Kidney (tissue), 14 donors: ENCODE data around the gene FFAR3. TPM values are rescaled to one million over a fixed set of nuclear protein-coding genes. Genes with fewer than 3 reads are reported as not detected.

Experiments used
- DNase-seq, 5 donors: peaks; one replicate each; pipeline ENCODE4 v3.0.0-alpha.2; 2013 to 2020
- FAIRE-seq: peaks from 2 replicates; lab custom pipeline; 2012; peaks lifted over from hg19 to GRCh38; lab: Jason Lieb, UNC
- H3K27ac ChIP-seq, 2 donors: one replicate each; pipeline ENCODE4 v1.7.0; 2013; ENCODE audit warnings: low read depth in 2 of 2, low read length in 2 of 2, inconsistent platforms in 1 of 2
- H3K27me3 ChIP-seq: one replicate; pipeline ENCODE4 v1.7.1; 2013; ENCODE audit warnings: low read length, inconsistent platforms; ENCODE audit not compliant: control insufficient read depth, insufficient read depth
- H3K36me3 ChIP-seq, 3 donors: one replicate each; pipeline versions ENCODE4 v1.7.0 to v1.7.1; 2013; ENCODE audit warnings: low read length in 3 of 3, control low read depth in 1 of 3, inconsistent platforms in 1 of 3; ENCODE audit not compliant: insufficient read depth in 3 of 3, control insufficient read depth in 2 of 3
- H3K4me1 ChIP-seq, 3 donors: one replicate each; pipeline versions ENCODE4 v1.7.0 to v1.7.1; 2013; ENCODE audit warnings: low read length in 3 of 3, inconsistent platforms in 1 of 3, low read depth in 1 of 3; ENCODE audit not compliant: control insufficient read depth in 2 of 3, insufficient read depth in 2 of 3
- H3K4me3 ChIP-seq, 3 donors: one replicate each; pipeline versions ENCODE4 v1.7.0 to v1.8.1; 2013; ENCODE audit warnings: low read length in 3 of 3, control low read depth in 1 of 3, inconsistent platforms in 1 of 3
- H3K9ac ChIP-seq, 3 donors: one replicate each; pipeline versions ENCODE4 v1.7.0 to v1.7.1; 2013; ENCODE audit warnings: low read length in 3 of 3, control low read depth in 1 of 3, inconsistent platforms in 1 of 3
- H3K9me3 ChIP-seq, 3 donors: one replicate each; pipeline versions ENCODE4 v1.7.0 to v1.7.1; 2013; ENCODE audit warnings: low read length in 3 of 3, control low read depth in 1 of 3, inconsistent platforms in 1 of 3; ENCODE audit not compliant: control insufficient read depth in 2 of 3, insufficient read depth in 1 of 3
- CTCF ChIP-seq: IDR thresholded peaks from 3 replicates; pipeline ENCODE4 v1.5.1; 2012; ENCODE audit warnings: mild to moderate bottlenecking, moderate library complexity, borderline replicate concordance; ENCODE audit not compliant: insufficient read depth; ENCODE audit errors: extremely low read depth
- intact Hi-C: fragments of 100-400 bp; cut with DNase I; formaldehyde crosslinking; loops from one replicate; pipeline ENCODE4 v1.11.1; 2022
- polyA plus RNA-seq: library from polyadenylated mRNA; stranded (reverse); fragments of 350-450 nt; fragmentation: Illumina TruSeq; extraction: RNeasy Lipid Tissue Mini Kit (QIAGEN cat#74804); gene quantifications from one replicate; pipeline ENCODE4 v1.2.3, GENCODE V29; 2014; ENCODE audit warnings: low read depth, low replicate concordance; ENCODE audit not compliant: insufficient read depth
- total RNA-seq: library from RNA; stranded (reverse); fragmentation: NEBNext Ultra II Directional; extraction: Animal tissue kit (Norgen Biotek cat#: 25700); gene quantifications from one replicate; pipeline ENCODE4 v1.2.1, GENCODE V29; 2021
- donor health status: control.
- donor health status: control.
- donor health status: control.
- donor health status: control.
- donor health status: control.
- donor health status: DM: yes; HTN: yes; CAD: no.
- donor health status: Normal renal cell carcinoma (clear cell type).

The FFAR3 gene
- total and polyA plus RNA-seq, 2 donors from 2014 or later, result not detected

DNA sequence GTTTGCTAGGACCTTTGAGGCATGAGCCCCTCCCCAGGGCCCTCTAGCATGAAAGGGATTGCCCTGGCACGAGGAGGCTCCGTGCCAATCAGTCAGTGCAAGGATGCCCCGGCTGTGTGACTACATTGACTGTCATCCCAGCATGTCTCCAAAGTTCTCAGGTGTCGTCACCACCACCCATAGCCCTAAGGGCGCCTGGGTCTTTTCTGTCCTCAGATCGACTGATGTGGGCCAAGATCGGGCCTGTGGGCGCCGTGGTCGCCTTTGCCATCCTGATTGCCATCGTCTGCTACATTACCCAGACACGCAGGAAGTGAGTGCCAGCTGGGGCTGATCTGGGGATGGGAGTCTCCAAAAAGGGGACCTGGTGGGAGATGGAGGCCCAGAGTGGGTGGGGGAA lies 47.9 kb upstream of the FFAR3 start:
- no peak for TF ChIP-seq CTCF
- H3K36me3 ChIP-seq, result no peaks in the 10 kb centered on the region
- no peak for FAIRE-seq
- H3K27me3 ChIP-seq, result no peaks in the 10 kb centered on the region
- H3K4me3 ChIP-seq, result peak overlapping the region in 1 of 3 donors; percentile 22
- intact Hi-C loops, result no loop called here
- H3K9ac ChIP-seq, result peak overlapping the region in 1 of 3 donors; percentile 9
- no peaks in the 10 kb centered on the region for H3K9me3 ChIP-seq
- no peak for DNase-seq
- H3K27ac ChIP-seq, result no peak overlapping the region
- H3K4me1 ChIP-seq, result peaks cover 0 to 6% (median 5%) of the 10 kb centered on the region in 3 donors

GRCh38 chr19:35310811-35311465 lies 47.3 kb upstream of the FFAR3 start:
- peaks cover 0 to 6% (median 5%) of the 10 kb centered on the region in 3 donors for H3K4me1 ChIP-seq
- no peaks in the 10 kb centered on the region for H3K36me3 ChIP-seq
- H3K9me3 ChIP-seq, result no peaks in the 10 kb centered on the region
- intact Hi-C loops, result no loop called here
- no peak for FAIRE-seq
- no peaks in the 10 kb centered on the region for H3K27me3 ChIP-seq
- no peak overlapping the region for H3K9ac ChIP-seq
- DNase-seq, result no peak
- H3K27ac ChIP-seq, result no peak overlapping the region
- TF ChIP-seq CTCF, result no peak
- no peak overlapping the region for H3K4me3 ChIP-seq

DNA sequence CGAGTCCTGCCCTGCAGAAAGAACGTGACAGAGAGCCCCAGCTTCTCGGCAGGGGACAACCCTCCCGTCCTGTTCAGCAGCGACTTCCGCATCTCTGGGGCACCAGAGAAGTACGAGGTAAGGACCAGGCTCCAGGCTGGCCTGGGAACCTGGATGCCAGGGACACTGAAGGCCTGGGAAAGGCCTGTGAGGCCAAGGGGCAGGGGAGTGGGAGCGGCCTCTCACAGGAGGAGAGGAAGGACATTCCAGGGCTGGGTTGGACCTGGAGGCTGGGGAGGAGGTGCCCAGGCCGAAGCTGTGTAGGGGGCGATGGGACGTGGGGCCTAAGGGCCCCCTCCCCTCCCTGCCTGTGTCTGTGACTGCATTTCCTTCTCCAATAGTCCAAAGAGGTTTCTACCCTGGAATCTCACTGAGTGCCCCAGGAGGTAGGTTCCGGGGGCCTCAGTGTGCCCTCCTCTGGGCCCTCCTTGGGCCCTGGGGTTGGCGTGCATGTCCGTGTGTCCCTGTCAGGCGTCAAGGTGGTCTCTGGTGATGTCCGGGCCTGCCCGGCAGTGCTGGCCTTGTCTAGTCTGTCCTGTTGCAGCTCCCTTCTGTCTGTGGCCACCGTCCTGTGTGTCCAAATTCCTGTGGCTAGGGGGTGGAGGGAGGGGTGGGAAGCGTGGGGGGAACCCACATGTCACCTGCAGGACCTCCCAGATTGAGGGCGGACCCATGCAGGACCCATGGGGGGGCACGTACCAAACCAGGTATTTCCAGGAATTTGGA lies 46.2 kb upstream of the FFAR3 start:
- Histone ChIP-seq H3K4me1 (peaks cover 0 to 6% (median 5%) of the 10 kb centered on the region in 3 donors), H3K27me3 (no peaks in the 10 kb centered on the region), H3K9me3 (no peaks in the 10 kb centered on the region), H3K36me3 (no peaks in the 10 kb centered on the region), H3K27ac (no peak overlapping the region), H3K9ac (no peak overlapping the region), H3K4me3 (no peak overlapping the region)
- no peak for TF ChIP-seq CTCF
- FAIRE-seq (no peak), DNase-seq (peak in 1 of 5 donors; percentile 45)
- intact Hi-C loops, result no loop called here
